Spleen (tissue), 11 donors: ENCODE data around the gene CACNA1C. TPM values are rescaled to one million over a fixed set of nuclear protein-coding genes. Genes with fewer than 3 reads are reported as not detected.

Experiments
- DNase-seq: peaks from one replicate; pipeline ENCODE4 v3.0.0-alpha.2; 2020
- H3K27ac ChIP-seq, 8 donors: fragments of 200-600 bp; sonication (generic) in 7 of 8; 1 replicate in 4 of 8; 2 replicates in 4 of 8; pipeline versions ENCODE4 v1.5.0 to v1.8.0; 2016 to 2021; ENCODE audit warnings: inconsistent platforms in 4 of 8, mild to moderate bottlenecking in 4 of 8, moderate library complexity in 1 of 8
- H3K27me3 ChIP-seq, 7 donors: fragments of 200-600 bp; sonication (generic) in 6 of 7; replicated peaks in 1 of 7; 1 replicate in 4 of 7; 2 replicates in 3 of 7; pipeline versions ENCODE4 v1.5.0 to v1.8.0; 2016 to 2021; ENCODE audit warnings: inconsistent platforms in 3 of 7, mild to moderate bottlenecking in 1 of 7
- H3K36me3 ChIP-seq, 6 donors: fragments of 200-600 bp; sonication (generic) in 5 of 6; 1 replicate in 4 of 6; 2 replicates in 2 of 6; pipeline versions ENCODE4 v1.5.0 to v1.8.0; 2016 to 2021; ENCODE audit warnings: inconsistent platforms in 2 of 6
- H3K4me1 ChIP-seq, 6 donors: fragments of 200-600 bp; sonication (generic) in 5 of 6; 1 replicate in 3 of 6; 2 replicates in 3 of 6; pipeline versions ENCODE4 v1.5.0 to v1.8.0; 2016 to 2021; ENCODE audit warnings: inconsistent platforms in 3 of 6
- H3K4me3 ChIP-seq, 8 donors: fragments of 200-600 bp; sonication (generic) in 7 of 8; 1 replicate in 4 of 8; 2 replicates in 4 of 8; pipeline versions ENCODE4 v1.5.0 to v1.8.0; 2016 to 2021; ENCODE audit warnings: inconsistent platforms in 4 of 8, mild to moderate bottlenecking in 4 of 8, moderate library complexity in 2 of 8
- H3K9me3 ChIP-seq, 8 donors: fragments of 200-600 bp; sonication (generic) in 7 of 8; 1 replicate in 4 of 8; 2 replicates in 4 of 8; pipeline versions ENCODE4 v1.5.0 to v1.8.0; 2016 to 2021; ENCODE audit warnings: inconsistent platforms in 4 of 8
- CTCF ChIP-seq, 11 experiments: fragments of 200-600 bp in 7 of 11; fragments of 450-650 bp in 4 of 11; sonication (generic) in 4 of 11; IDR thresholded peaks in 8 of 11; conservative IDR thresholded peaks in 3 of 11; 1 replicate in 7 of 11; 2 replicates in 4 of 11; pipeline versions ENCODE4 v1.4.0 to v1.8.0; 2016 to 2021; ENCODE audit warnings: antibody characterized with exemption in 11 of 11, inconsistent platforms in 4 of 11, mild to moderate bottlenecking in 1 of 11
- POLR2A ChIP-seq, 3 donors: fragments of 450-650 bp; IDR thresholded peaks; one replicate each; pipeline ENCODE4 v1.5.1; 2017; ENCODE audit warnings: antibody characterized with exemption in 3 of 3, mild to moderate bottlenecking in 1 of 3
- POLR2AphosphoS5 ChIP-seq, 3 donors: sonication (generic); formaldehyde crosslinking; IDR thresholded peaks; one replicate each; pipeline ENCODE4 v1.5.1; 2017; ENCODE audit warnings: antibody characterized with exemption in 3 of 3
- WGBS, 5 donors: extraction: QIAGEN DNeasy Blood & Tissue Kit in 3 of 5; methylation state at CpG; one replicate each; pipeline versions ENCODE4 v1.1.5 to v1.1.7; 2013 to 2018; 5-methylcytosine and 5-hydroxymethylcytosine counted together
- intact Hi-C: fragments of 100-400 bp; cut with DNase I; formaldehyde crosslinking; loops from one replicate; pipeline ENCODE4 v1.15.0; 2023; ENCODE audit warnings: low total_unique reads
- polyA plus RNA-seq, 3 donors: library from polyadenylated mRNA; stranded (reverse); fragments of 200-250 nt; gene quantifications; one replicate each; pipeline ENCODE4 v1.2.1, GENCODE V29; 2013
- total RNA-seq, 7 donors: library from RNA; depleted of rRNA in 3 of 7; stranded (reverse); fragments of >200 nt in 3 of 7; fragmentation: NEBNext Ultra II Directional in 4 of 7; extraction: Animal tissue kit (Norgen Biotek cat#: 25700) in 4 of 7; gene quantifications; one replicate each; pipeline versions ENCODE4 v1.1.0 to v1.2.1, GENCODE V29; 2016 to 2021
- donor health status: healthy with polysubstance abuse.
- donor health status: DM: no; HTN: no; CAD: no; lungs with moderate emphysema.
- donor health status: DM: no; HTN: no; CAD: no.
- donor health status: Bipolar disorder and iron deficiency.
- donor health status: healthy.
- donor health status: DM: no; HTN: no; CAD: no.
- donor health status: DM: yes; HTN: yes; CAD: no.

The CACNA1C gene
- total and polyA plus RNA-seq, 10 donors, result 0.67 to 27.6 (median 18.4) TPM

- WGBS, 5 donors, result 73 to 88% (median 83%) methylated on average over 1 of the region's 1 CpG
- no peak overlapping the region for H3K27ac ChIP-seq
- H3K4me3 ChIP-seq, result no peak overlapping the region
- TF ChIP-seq POLR2A (IDR thresholded peaks at IDR 0.05) (no peak), CTCF (IDR thresholded peaks at IDR 0.05 in 8 of 11, conservative IDR thresholded peaks at IDR 0.05 in 3 of 11) (no peak), POLR2AphosphoS5 (IDR thresholded peaks at IDR 0.05) (no peak)
- peaks cover 0 to 6% (median 0%) of the 10 kb centered on the region in 7 donors for H3K27me3 ChIP-seq
- no peaks in the 10 kb centered on the region for H3K36me3 ChIP-seq
- DNase-seq, result no peak
- no peaks in the 10 kb centered on the region for H3K9me3 ChIP-seq
- peaks cover 0 to 13% (median 7%) of the 10 kb centered on the region in 6 donors for H3K4me1 ChIP-seq
- intact Hi-C loops, result no loop called here
These were observed 159.8 kb downstream of the CACNA1C start for GRCh38 chr12:2212537-2212936.

- H3K36me3 ChIP-seq, result no peaks in the 10 kb centered on the region
- peaks cover 0 to 6% (median 0%) of the 10 kb centered on the region in 7 donors for H3K27me3 ChIP-seq
- H3K9me3 ChIP-seq, result no peaks in the 10 kb centered on the region
- peaks cover 0 to 13% (median 7%) of the 10 kb centered on the region in 6 donors for H3K4me1 ChIP-seq
- H3K27ac ChIP-seq, result no peak overlapping the region
- TF ChIP-seq CTCF (IDR thresholded peaks at IDR 0.05 in 8 of 11, conservative IDR thresholded peaks at IDR 0.05 in 3 of 11) (no peak), POLR2A (IDR thresholded peaks at IDR 0.05) (no peak), POLR2AphosphoS5 (IDR thresholded peaks at IDR 0.05) (no peak)
- WGBS, 5 donors, result 49 to 55% (median 52%) methylated on average over 20 to 21 of the region's 21 CpGs
- no peak overlapping the region for H3K4me3 ChIP-seq
- intact Hi-C loops, result no loop called here
- DNase-seq, result no peak
These were observed 160.4 kb downstream of the CACNA1C start for GRCh38 chr12:2212971-2213869.

- WGBS, 5 donors, result 57 to 85% (median 63%) methylated on average over 8 of the region's 8 CpGs
- intact Hi-C loops, result no loop called here
- TF ChIP-seq CTCF (IDR thresholded peaks at IDR 0.05 in 8 of 11, conservative IDR thresholded peaks at IDR 0.05 in 3 of 11) (no peak), POLR2A (IDR thresholded peaks at IDR 0.05) (no peak), POLR2AphosphoS5 (IDR thresholded peaks at IDR 0.05) (no peak)
- Histone ChIP-seq H3K4me3 (no peak overlapping the region), H3K4me1 (peaks cover 0 to 13% (median 7%) of the 10 kb centered on the region in 6 donors), H3K27me3 (peaks cover 0 to 6% (median 0%) of the 10 kb centered on the region in 7 donors), H3K9me3 (no peaks in the 10 kb centered on the region), H3K27ac (no peak overlapping the region), H3K36me3 (no peaks in the 10 kb centered on the region)
- no peak for DNase-seq
These were observed 161.6 kb downstream of the CACNA1C start for GRCh38 chr12:2214411-2214810.
